Activated CD8-positive, alpha-beta T cell treated with anti-CD3 and anti-CD28 coated beads, Interleukin-2, amount 10 ng/mL, durations not matched to agents 7 days and 5 days (primary cell): ENCODE data around the gene PCDHB13. TPM values are rescaled to one million over a fixed set of nuclear protein-coding genes. Genes with fewer than 3 reads are reported as not detected.
"Not testable (repeated sequence)": the region's sequence is repeated elsewhere in the genome, so short reads cannot be mapped to it uniquely, and the experiment has no call there.

ENCODE experiments used
- ATAC-seq: fragments of 150-1000 bp; cut with Tn5 transposase; one replicate; pipeline ENCODE4 v1.10.0; 2021; ENCODE audit warnings: moderate library complexity
- CTCF ChIA-PET: fragments of 350-600 bp; sonication (Branson Sonifier 250); formaldehyde crosslinking; loops from one replicate; lab custom pipeline; 2021; ENCODE audit warnings: antibody characterized with exemption; lab: Charles Lee
- POLR2A ChIA-PET: fragments of 350-600 bp; sonication (Branson Sonifier 250); formaldehyde crosslinking; loops from one replicate; lab custom pipeline; 2021; ENCODE audit warnings: antibody characterized with exemption; lab: Charles Lee
- DNase-seq: peaks from one replicate; pipeline ENCODE4 v3.0.0-alpha.2; 2020
- H3K27ac Mint-ChIP-seq: one replicate; pipeline ENCODE4 v1.8.0; 2021; ENCODE audit warnings: mild to moderate bottlenecking, mixed read lengths
- H3K27me3 Mint-ChIP-seq: one replicate; pipeline ENCODE4 v1.8.0; 2021; ENCODE audit warnings: low read depth, mixed read lengths
- H3K36me3 Mint-ChIP-seq: one replicate; pipeline ENCODE4 v1.8.0; 2021; ENCODE audit warnings: low read depth, mixed read lengths
- H3K4me1 Mint-ChIP-seq: one replicate; pipeline ENCODE4 v1.8.0; 2021; ENCODE audit warnings: low read depth, mixed read lengths
- H3K4me3 Mint-ChIP-seq: one replicate; pipeline ENCODE4 v1.8.0; 2021; ENCODE audit warnings: mild to moderate bottlenecking, mixed read lengths
- H3K9me3 Mint-ChIP-seq: one replicate; pipeline ENCODE4 v1.8.0; 2022; ENCODE audit warnings: mixed read lengths; ENCODE audit not compliant: insufficient read depth
- total RNA-seq, 2 experiments: library from RNA; stranded (reverse); gene quantifications; one replicate each; pipeline ENCODE4 v1.2.3, GENCODE V29; 2021

Gene PCDHB13
- total RNA-seq, 2 experiments from 2014 or later = not detected

GRCh38 chr5:141186897-141187512 lies 26.7 kb upstream of the PCDHB13 start, which contains the start of gene PCDHB9:
Gene PCDHB9 (plus strand): TSS chr5:141187161. CDS start chr5:141187319, 158 bp downstream.
- ChIA-PET POLR2A (no interaction called here), CTCF (interaction anchor here (0.8 to 1.5 kb wide), 8 partner anchors 9 to 377 kb away, joined by 3 to 5 read pairs (median 4); partner anchors contain the start of genes PCDHB14 and PCDHGA1)
- Mint-ChIP-seq H3K4me3 (no peak within 1 kb of the TSS), H3K27me3 (peaks cover 4% of the 10 kb centered on the region), H3K9me3 (peaks cover 32% of the 10 kb centered on the region), H3K36me3 (peaks cover 9% of the 10 kb centered on the region), H3K27ac (no peak within 1 kb of the TSS), H3K4me1 (no peaks in the 10 kb centered on the region)
- no peak for ATAC-seq
- DNase-seq = peak; percentile 34

- CTCF ChIA-PET, H3K27me3 Mint-ChIP-seq, H3K27ac Mint-ChIP-seq, POLR2A ChIA-PET, H3K4me3 Mint-ChIP-seq, DNase-seq, H3K36me3 Mint-ChIP-seq, H3K4me1 Mint-ChIP-seq, ATAC-seq: not testable (repeated sequence)
- peaks cover 36% of the 10 kb centered on the region for H3K9me3 Mint-ChIP-seq
These were observed 25.0 kb upstream of the PCDHB13 start for GRCh38 chr5:141188682-141189081.

- CTCF ChIA-PET, POLR2A ChIA-PET: not testable (repeated sequence)
These were observed 24.6 kb upstream of the PCDHB13 start for GRCh38 chr5:141189131-141189530.

GRCh38 chr5:141192110-141192725 lies 21.5 kb upstream of the PCDHB13 start, which contains the start of gene PCDHB10:
Gene PCDHB10 (plus strand): TSS chr5:141192353. CDS start chr5:141192553, 200 bp downstream.
- ATAC-seq (no peak), DNase-seq (peak; percentile 33)
- H3K9me3 Mint-ChIP-seq = peaks cover 17% of the 10 kb centered on the region
- H3K27ac Mint-ChIP-seq = no peak within 1 kb of the TSS
- H3K4me3 Mint-ChIP-seq = no peak within 1 kb of the TSS
- H3K27me3 Mint-ChIP-seq = peaks cover 4% of the 10 kb centered on the region
- peaks cover 3% of the 10 kb centered on the region for H3K36me3 Mint-ChIP-seq
- no peaks in the 10 kb centered on the region for H3K4me1 Mint-ChIP-seq
- POLR2A ChIA-PET = no interaction called here
- CTCF ChIA-PET = interaction anchor here (1.5 to 1.6 kb wide), 2 partner anchors 10 to 229 kb away, joined by 3 to 4 read pairs; partner anchors contain the start of gene PCDHGA11

More at GRCh38 chr5:141189131-141189530, 24.6 kb upstream of the PCDHB13 start:
- not testable (repeated sequence) for DNase-seq, H3K4me3 Mint-ChIP-seq, H3K4me1 Mint-ChIP-seq, ATAC-seq, H3K36me3 Mint-ChIP-seq, H3K27me3 Mint-ChIP-seq, H3K27ac Mint-ChIP-seq
- peaks cover 36% of the 10 kb centered on the region for H3K9me3 Mint-ChIP-seq

- H3K27me3 Mint-ChIP-seq, H3K27ac Mint-ChIP-seq, H3K36me3 Mint-ChIP-seq, CTCF ChIA-PET, ATAC-seq, H3K4me1 Mint-ChIP-seq, POLR2A ChIA-PET, DNase-seq, H3K4me3 Mint-ChIP-seq: not testable (repeated sequence)
- peaks cover 12% of the 10 kb centered on the region for H3K9me3 Mint-ChIP-seq
These were observed 19.4 kb upstream of the PCDHB13 start for GRCh38 chr5:141194332-141194731.

- POLR2A ChIA-PET = no interaction called here
- DNase-seq = no peak
- Mint-ChIP-seq H3K27me3 (no peaks in the 10 kb centered on the region), H3K4me3 (no peak overlapping the region), H3K4me1 (no peaks in the 10 kb centered on the region), H3K27ac (no peak overlapping the region), H3K9me3 (peaks cover 24% of the 10 kb centered on the region), H3K36me3 (no peaks in the 10 kb centered on the region)
- CTCF ChIA-PET = interaction anchor here (1.7 kb wide), 1 partner anchor 9 kb away, joined by 5 read pairs; the partner anchor contains the start of gene PCDHB9
- no peak for ATAC-seq
These were observed 17.4 kb upstream of the PCDHB13 start for GRCh38 chr5:141196363-141196762.

- CTCF ChIA-PET = interaction anchor here (1.5 kb wide), 1 partner anchor 34 kb away, joined by 3 read pairs; no protein-coding TSS in a partner anchor
- DNase-seq (no peak), ATAC-seq (no peak)
- H3K9me3 Mint-ChIP-seq = peaks cover 17% of the 10 kb centered on the region
- no peaks in the 10 kb centered on the region for H3K36me3 Mint-ChIP-seq
- no peaks in the 10 kb centered on the region for H3K27me3 Mint-ChIP-seq
- POLR2A ChIA-PET = no interaction called here
- no peak within 1 kb of the TSS for H3K4me3 Mint-ChIP-seq
- no peaks in the 10 kb centered on the region for H3K4me1 Mint-ChIP-seq
- H3K27ac Mint-ChIP-seq = no peak within 1 kb of the TSS
These were observed 14.1 kb upstream of the PCDHB13 start, which contains the start of gene PCDHB11 for GRCh38 chr5:141199359-141200235. Gene PCDHB11 (plus strand): TSS chr5:141199627. CDS start chr5:141199775, 148 bp downstream.

- H3K27me3 Mint-ChIP-seq, POLR2A ChIA-PET, H3K4me1 Mint-ChIP-seq, H3K27ac Mint-ChIP-seq, ATAC-seq, H3K36me3 Mint-ChIP-seq, DNase-seq, H3K4me3 Mint-ChIP-seq, CTCF ChIA-PET: not testable (repeated sequence)
- H3K9me3 Mint-ChIP-seq = peaks cover 17% of the 10 kb centered on the region
These were observed 12.6 kb upstream of the PCDHB13 start for GRCh38 chr5:141201126-141201525.

- ATAC-seq, DNase-seq, H3K4me3 Mint-ChIP-seq, POLR2A ChIA-PET, H3K4me1 Mint-ChIP-seq, CTCF ChIA-PET, H3K27me3 Mint-ChIP-seq, H3K36me3 Mint-ChIP-seq: not testable (repeated sequence)
- Mint-ChIP-seq H3K9me3 (peaks cover 17% of the 10 kb centered on the region), H3K27ac (peak overlapping the region; percentile 49)
These were observed 12.1 kb upstream of the PCDHB13 start for GRCh38 chr5:141201646-141202045.

GRCh38 chr5:141208478-141208877 lies 5.2 kb upstream of the PCDHB13 start, which contains the start of gene PCDHB12:
Gene PCDHB12 (plus strand): TSS chr5:141208719. CDS start chr5:141208908, 189 bp downstream.
- CTCF ChIA-PET = interaction anchor here (0.7 kb wide), 1 partner anchor 9 kb away, joined by 3 read pairs; no protein-coding TSS in a partner anchor
- Mint-ChIP-seq H3K4me3 (no peak within 1 kb of the TSS), H3K9me3 (peaks cover 14% of the 10 kb centered on the region), H3K27me3 (peaks cover 7% of the 10 kb centered on the region), H3K27ac (no peak within 1 kb of the TSS), H3K36me3 (peaks cover 5% of the 10 kb centered on the region), H3K4me1 (no peaks in the 10 kb centered on the region)
- POLR2A ChIA-PET = no interaction called here
- ATAC-seq (no peak), DNase-seq (no peak)

GRCh38 chr5:141210281-141210680 lies 3.4 kb upstream of the PCDHB13 start:
- H3K4me1 Mint-ChIP-seq, CTCF ChIA-PET, H3K4me3 Mint-ChIP-seq, POLR2A ChIA-PET, H3K36me3 Mint-ChIP-seq, DNase-seq, H3K27ac Mint-ChIP-seq, ATAC-seq: not testable (repeated sequence)
- peaks cover 22% of the 10 kb centered on the region for H3K9me3 Mint-ChIP-seq
- peaks cover 16% of the 10 kb centered on the region for H3K27me3 Mint-ChIP-seq
